HCT116 (cell line): ENCODE results near the gene POGLUT2. TPM values are rescaled to one million over a fixed set of nuclear protein-coding genes. Genes with fewer than 3 reads are reported as not detected.

Source experiments
- ATAC-seq: fragments of 200-7000 bp; cut with Tn5 transposase; 2 replicates; pipeline ENCODE4 v1.9.1; 2020; ENCODE audit warnings: mild to moderate bottlenecking, moderate library complexity
- BruUV-seq: library from RNA; stranded (reverse); fragments of 400-500 nt; replicated peaks from 2 replicates; lab custom pipeline; 2021; lab: Mats Ljungman, UMichigan
- CTCF ChIA-PET: fragments of 300-600 bp; sonication (Branson Sonifier 250); formaldehyde crosslinking; loops from one replicate; lab custom pipeline; 2021; ENCODE audit warnings: antibody characterized with exemption; lab: Charles Lee
- POLR2A ChIA-PET: fragments of 300-600, 350-600 bp; sonication (Branson Sonifier 250); formaldehyde crosslinking; loops from one replicate; lab custom pipeline; 2021; ENCODE audit warnings: antibody characterized with exemption; lab: Charles Lee
- RAD21 ChIA-PET, 2 experiments: fragments of 300-600 bp; sonication (Branson Sonifier 250); formaldehyde crosslinking; loops; one replicate each; lab custom pipeline; 2023; ENCODE audit warnings: low total read pairs in 2 of 2; ENCODE audit not compliant: uncharacterized antibody in 2 of 2, unreplicated experiment in 2 of 2, low non-redundant PET in 1 of 2; lab: Charles Lee
- DNase-seq: peaks from one replicate; pipeline ENCODE4 v3.0.0-alpha.2; 2010; ENCODE audit warnings: low read depth, low spot score
- H2AFZ ChIP-seq: fragments of 200-600 bp; shearing (Covaris generic), sonication (generic); 2 replicates; pipeline ENCODE4 v1.6.1; 2017; ENCODE audit warnings: low read depth, mixed run types, mixed read lengths, antibody characterized with exemption, low read length; ENCODE audit not compliant: poor library complexity, severe bottlenecking
- H3K27ac ChIP-seq: 2 replicates; pipeline ENCODE4 v1.5.1; 2012; ENCODE audit warnings: low read depth, low read length
- H3K27me3 ChIP-seq: fragments of 200-600 bp; sonication (generic); 2 replicates; pipeline ENCODE4 v1.6.1; 2016; ENCODE audit warnings: mixed run types, low read length, mixed read lengths; ENCODE audit not compliant: insufficient read depth
- H3K36me3 ChIP-seq, 2 experiments: fragments of 200-500 bp in 1 of 2; fragments of 200-600 bp in 1 of 2; sonication (Bioruptor generic) in 1 of 2; sonication (generic) in 1 of 2; 2 replicates each; pipeline versions ENCODE4 v1.5.1 to v1.6.1; 2014 to 2016; ENCODE audit warnings: low read length in 2 of 2, inconsistent platforms in 1 of 2, mixed read lengths in 1 of 2, mixed run types in 1 of 2; ENCODE audit not compliant: insufficient read depth in 2 of 2, control insufficient read depth in 1 of 2
- H3K4me1 ChIP-seq, 2 experiments: fragments of 200-600 bp in 1 of 2; sonication (generic) in 1 of 2; 2 replicates each; pipeline versions ENCODE4 v1.5.1 to v1.6.1; 2012 to 2017; ENCODE audit warnings: low read length in 2 of 2, inconsistent platforms in 1 of 2, mild to moderate bottlenecking in 1 of 2, mixed read lengths in 1 of 2, mixed run types in 1 of 2, moderate library complexity in 1 of 2; ENCODE audit not compliant: insufficient read depth in 2 of 2, control insufficient read depth in 1 of 2
- H3K4me2 ChIP-seq: fragments of 200-600 bp; sonication (generic); 2 replicates; pipeline ENCODE4 v1.6.1; 2017; ENCODE audit warnings: mixed run types, low read length, mixed read lengths
- H3K4me3 ChIP-seq, 2 experiments: fragments of 200-600 bp in 1 of 2; sonication (generic) in 1 of 2; replicated peaks in 1 of 2; 2 replicates each; pipeline ENCODE4 v1.5.1; 2011 to 2016; ENCODE audit warnings: low read length in 2 of 2, control low read depth in 1 of 2, low read depth in 1 of 2, mild to moderate bottlenecking in 1 of 2, mixed read lengths in 1 of 2, mixed run types in 1 of 2
- H3K79me2 ChIP-seq: fragments of 200-600 bp; sonication (generic); 2 replicates; pipeline ENCODE4 v1.6.1; 2017; ENCODE audit warnings: mild to moderate bottlenecking, mixed run types, low read length, moderate library complexity, mixed read lengths; ENCODE audit not compliant: insufficient read depth
- H3K9ac ChIP-seq: fragments of 200-600 bp; sonication (generic); 2 replicates; pipeline ENCODE4 v1.6.1; 2016; ENCODE audit warnings: low read length, mixed read lengths
- H3K9me2 ChIP-seq: fragments of 200-600 bp; sonication (generic), shearing (Covaris generic); 2 replicates; pipeline ENCODE4 v1.6.1; 2017; ENCODE audit warnings: mixed run types, mild to moderate bottlenecking, moderate library complexity; ENCODE audit not compliant: insufficient read depth
- H3K9me3 ChIP-seq, 2 experiments: fragments of 200-500 bp in 1 of 2; fragments of 200-600 bp in 1 of 2; sonication (Bioruptor generic) in 1 of 2; sonication (generic) in 1 of 2; 2 replicates each; pipeline ENCODE4 v1.6.1; 2014 to 2017; ENCODE audit warnings: low read length in 2 of 2, mixed read lengths in 2 of 2, inconsistent platforms in 1 of 2, low read depth in 1 of 2, mild to moderate bottlenecking in 1 of 2, mixed run types in 1 of 2, moderate library complexity in 1 of 2; ENCODE audit not compliant: control insufficient read depth in 1 of 2, insufficient read depth in 1 of 2
- H4K20me1 ChIP-seq: fragments of 200-600 bp; sonication (generic), shearing (Covaris generic); 2 replicates; pipeline ENCODE4 v1.6.1; 2017; ENCODE audit warnings: mixed run types, mild to moderate bottlenecking, moderate library complexity; ENCODE audit not compliant: insufficient read depth
- CEBPB ChIP-seq: IDR thresholded peaks from 2 replicates; pipeline ENCODE4 v1.6.1; 2012; ENCODE audit warnings: low read depth
- EZH2 ChIP-seq: fragments of 200-600 bp; sonication (generic); IDR thresholded peaks from 2 replicates; pipeline ENCODE4 v1.6.1; 2017; ENCODE audit warnings: antibody characterized with exemption, mixed run types
- EZH2phosphoT487 ChIP-seq: fragments of 200-600 bp; IDR thresholded peaks from 2 replicates; pipeline ENCODE4 v1.6.1; 2018; ENCODE audit warnings: antibody characterized with exemption, borderline replicate concordance
- RAD21 ChIP-seq: IDR thresholded peaks from 2 replicates; pipeline ENCODE4 v1.6.1; 2012; ENCODE audit warnings: low read depth, mild to moderate bottlenecking
- SP1 ChIP-seq: IDR thresholded peaks from 2 replicates; pipeline ENCODE4 v1.6.1; 2012; ENCODE audit warnings: low read depth
- SRF ChIP-seq: IDR thresholded peaks from 2 replicates; pipeline ENCODE4 v1.6.1; 2012; ENCODE audit warnings: low read depth
- ZNF274 ChIP-seq: fragments of 200-500 bp; sonication (Bioruptor generic); IDR thresholded peaks from 2 replicates; pipeline ENCODE4 v1.6.1; 2014; ENCODE audit warnings: mild to moderate bottlenecking, low read depth, low read length, inconsistent platforms
- intact Hi-C: fragments of 100-400 bp; cut with micrococcal nuclease; formaldehyde crosslinking; loops from 2 replicates; pipeline ENCODE4 v1.10.0; 2022
- total RNA-seq: library from RNA; stranded (reverse); gene quantifications from one replicate; pipeline ENCODE4 v1.2.1, GENCODE V29; 2021; ENCODE audit not compliant: unreplicated experiment

The POGLUT2 gene
- total RNA-seq, 1 experiment from 2014 or later, result 4.8 TPM

DNA sequence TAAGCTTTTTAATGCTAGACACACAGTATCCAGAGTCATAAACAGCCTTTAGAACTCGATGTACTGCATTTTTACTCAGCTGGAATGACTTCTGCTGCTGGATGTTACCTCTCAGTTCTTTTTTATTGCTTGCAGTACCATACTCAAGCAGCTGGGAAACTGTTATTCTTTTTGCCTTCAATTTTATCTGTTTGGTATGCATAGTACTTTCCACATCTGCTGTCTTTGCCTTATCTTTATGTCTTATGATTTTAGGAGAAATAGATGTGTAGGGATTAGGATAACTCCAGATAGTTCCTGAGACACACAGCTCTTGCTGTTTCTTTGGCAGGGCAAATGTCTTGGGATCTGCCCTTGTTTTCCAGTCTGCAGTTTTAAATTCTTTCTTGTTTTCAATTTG, 56.7 kb downstream of the POGLUT2 start:
- no peak overlapping the region for H2AFZ ChIP-seq
- CTCF ChIA-PET, result no interaction called here
- H3K9me3 ChIP-seq, result no peaks in the 10 kb centered on the region
- RAD21 ChIA-PET, result no interaction called here
- no peak overlapping the region for H3K9ac ChIP-seq
- H3K79me2 ChIP-seq, result no peaks in the 10 kb centered on the region
- no peaks in the 10 kb centered on the region for H3K36me3 ChIP-seq
- H3K27ac ChIP-seq, result no peak overlapping the region
- no peak overlapping the region for H3K4me3 ChIP-seq
- no peaks in the 10 kb centered on the region for H3K4me1 ChIP-seq
- TF ChIP-seq SP1 (no peak), EZH2 (no peak), EZH2phosphoT487 (no peak), CEBPB (no peak), SRF (no peak), ZNF274 (no peak), RAD21 (no peak)
- TF ChIP-seq, all 23 proteins: peak for 0
- H3K9me2 ChIP-seq, result no peaks in the 10 kb centered on the region
- ATAC-seq (no peak), DNase-seq (no peak)
- intact Hi-C loops, result no loop called here
- no peak overlapping the region for H3K4me2 ChIP-seq
- H3K27me3 ChIP-seq, result peaks cover 98% of the 10 kb centered on the region
- POLR2A ChIA-PET, result no interaction called here
- BruUV-seq, result no TSS peak
- H4K20me1 ChIP-seq, result no peaks in the 10 kb centered on the region

Other genes starting within 250 kb of the POGLUT2 start
- gene TPP2, start 202.0 kb downstream of the POGLUT2 start, total RNA-seq, result 36.7 TPM
- gene METTL21C, start 103.9 kb downstream of the POGLUT2 start, total RNA-seq, result not detected
- gene TEX30, start 25.2 kb downstream of the POGLUT2 start, total RNA-seq, result 22.3 TPM
- gene BIVM, start 143 bp upstream of the POGLUT2 start, total RNA-seq, result 11.3 TPM
- gene ERCC5, start 47.1 kb upstream of the POGLUT2 start, total RNA-seq, result 25.6 TPM